ENCODE measurements around the gene TRMT44. TPM values are rescaled to one million over a fixed set of nuclear protein-coding genes. Genes with fewer than 3 reads are reported as not detected.
"Not testable (repeated sequence)": the region's sequence is repeated elsewhere in the genome, so short reads cannot be mapped to it uniquely, and the experiment has no call there.

Gene TRMT44
- total RNA-seq, 1 experiment from 2014 or later, result 9.6 TPM

GRCh38 chr4:8512510-8512909 lies 71.9 kb downstream of the TRMT44 start:
- DNase-seq (ENCODE audit: low spot score), result no peak

GRCh38 chr4:8513080-8513479 lies 72.5 kb downstream of the TRMT44 start:
- not testable (repeated sequence) for DNase-seq (ENCODE audit: low spot score)

- DNase-seq (ENCODE audit: low spot score), result no peak
Measured at GRCh38 chr4:8513931-8514330, 73.4 kb downstream of the TRMT44 start.

GRCh38 chr4:8514391-8514790 lies 73.8 kb downstream of the TRMT44 start:
- DNase-seq (ENCODE audit: low spot score), result no peak

GRCh38 chr4:8515316-8516060 lies 74.9 kb downstream of the TRMT44 start:
- DNase-seq (ENCODE audit: low spot score), result no peak

GRCh38 chr4:8516061-8516573 lies 75.5 kb downstream of the TRMT44 start:
- DNase-seq (ENCODE audit: low spot score), result no peak

GRCh38 chr4:8516996-8517550 lies 76.5 kb downstream of the TRMT44 start:
- DNase-seq (ENCODE audit: low spot score), result no peak

GRCh38 chr4:8517946-8518345 lies 77.4 kb downstream of the TRMT44 start:
- DNase-seq (ENCODE audit: low spot score), result no peak

GRCh38 chr4:8522160-8523120 lies 81.9 kb downstream of the TRMT44 start:
- DNase-seq (ENCODE audit: low spot score), result no peak

- DNase-seq (ENCODE audit: low spot score), result no peak
Measured at GRCh38 chr4:8523175-8523574, 82.6 kb downstream of the TRMT44 start.

GRCh38 chr4:8523766-8524165 lies 83.2 kb downstream of the TRMT44 start:
- no peak for DNase-seq (ENCODE audit: low spot score)

- no peak for DNase-seq (ENCODE audit: low spot score)
Measured at GRCh38 chr4:8524595-8525382, 84.2 kb downstream of the TRMT44 start.

GRCh38 chr4:8525383-8526120 lies 85.0 kb downstream of the TRMT44 start:
- peak; percentile 62 for DNase-seq (ENCODE audit: low spot score)

Other genes starting within 250 kb of the TRMT44 start
- gene SH3TC1, start 241.5 kb upstream of the TRMT44 start, total RNA-seq (2014; rRNA removed; shearing (Covaris generic)), result 2.2 and 4.5 TPM in 2 replicates
- 6.7 and 9.6 TPM in 2 replicates for gene HTRA3, start 171.0 kb upstream of the TRMT44 start, total RNA-seq (2014; rRNA removed; shearing (Covaris generic))
- 19.3 and 23.4 TPM in 2 replicates for gene ACOX3, start 54 bp upstream of the TRMT44 start, total RNA-seq (2014; rRNA removed; shearing (Covaris generic))
- 0.41 TPM in 1 of 2 replicates, not detected in the other for gene GPR78, start 139.6 kb downstream of the TRMT44 start, total RNA-seq (2014; rRNA removed; shearing (Covaris generic))
- 1.2 and 1.6 TPM in 2 replicates for gene CPZ, start 152.0 kb downstream of the TRMT44 start, total RNA-seq (2014; rRNA removed; shearing (Covaris generic))